Neural cell (in vitro differentiated cells): Measurements from ENCODE around the gene AP5Z1. TPM values are rescaled to one million over a fixed set of nuclear protein-coding genes. Genes with fewer than 3 reads are reported as not detected.

Experiments
- H2AFZ ChIP-seq: fragments of 200-600, 300-800 bp; sonication (generic), shearing (Covaris generic); 2 replicates; pipeline ENCODE4 v1.6.0; 2014; ENCODE audit warnings: low read depth, mild to moderate bottlenecking, antibody characterized with exemption, low read length, moderate library complexity
- H3F3A ChIP-seq: fragments of 200-600 bp; shearing (Covaris generic); 2 replicates; pipeline ENCODE4 v1.6.1; 2016; ENCODE audit warnings: mild to moderate bottlenecking, moderate library complexity, mixed read lengths, antibody characterized with exemption, low read length; ENCODE audit not compliant: insufficient read depth, poor library complexity, severe bottlenecking
- H3K27ac ChIP-seq: fragments of 200-600, 300-800 bp; sonication (generic), shearing (Covaris generic); 2 replicates; pipeline ENCODE4 v1.5.1; 2014; ENCODE audit warnings: mild to moderate bottlenecking, low read length, moderate library complexity
- H3K27me3 ChIP-seq: fragments of 300-800, 200-600 bp; sonication (generic), shearing (Covaris generic); 2 replicates; pipeline ENCODE4 v1.6.0; 2014; ENCODE audit warnings: mild to moderate bottlenecking, low read depth, low read length, moderate library complexity; ENCODE audit not compliant: insufficient read depth
- H3K36me3 ChIP-seq: fragments of 300-800, 200-600 bp; sonication (generic), shearing (Covaris generic); 2 replicates; pipeline ENCODE4 v1.5.1; 2014; ENCODE audit warnings: mild to moderate bottlenecking, antibody characterized with exemption, low read length, moderate library complexity; ENCODE audit not compliant: insufficient read depth
- H3K4me2 ChIP-seq: fragments of 300-800, 200-600 bp; sonication (generic), shearing (Covaris generic); 2 replicates; pipeline ENCODE4 v1.6.0; 2014; ENCODE audit warnings: mild to moderate bottlenecking, low read length
- H3K4me3 ChIP-seq: fragments of 300-800, 200-600 bp; sonication (generic), shearing (Covaris generic); 2 replicates; pipeline ENCODE4 v1.5.1; 2014; ENCODE audit warnings: mild to moderate bottlenecking, low read length, moderate library complexity
- H3K79me2 ChIP-seq: fragments of 200-600 bp; shearing (Covaris generic); replicated peaks from 2 replicates; pipeline ENCODE4 v1.6.0; 2014; ENCODE audit warnings: mild to moderate bottlenecking, low read length, moderate library complexity; ENCODE audit not compliant: insufficient read depth
- H3K9ac ChIP-seq: fragments of 300-800, 200-600 bp; sonication (generic), shearing (Covaris generic); 2 replicates; pipeline ENCODE4 v1.6.1; 2016; ENCODE audit warnings: mild to moderate bottlenecking, low read length, mixed read lengths
- H3K9me2 ChIP-seq: fragments of 200-600 bp; shearing (Covaris generic); 2 replicates; pipeline ENCODE4 v1.6.1; 2016; ENCODE audit warnings: mild to moderate bottlenecking, low read length, mixed read lengths; ENCODE audit not compliant: insufficient read depth
- H3K9me3 ChIP-seq: fragments of 200-600, 300-800 bp; sonication (generic), shearing (Covaris generic); 2 replicates; pipeline ENCODE4 v1.6.1; 2016; ENCODE audit warnings: mild to moderate bottlenecking, mixed run types, low read length, moderate library complexity, mixed read lengths
- H4K20me1 ChIP-seq: fragments of 200-600 bp; shearing (Covaris generic); 2 replicates; pipeline ENCODE4 v1.6.1; 2016; ENCODE audit warnings: mild to moderate bottlenecking, mixed run types; ENCODE audit not compliant: insufficient read depth
- EP300 ChIP-seq: fragments of 450-650 bp; conservative IDR thresholded peaks from 2 replicates; pipeline ENCODE4 v1.6.1; 2014; ENCODE audit warnings: antibody characterized with exemption, mild to moderate bottlenecking, moderate library complexity; ENCODE audit not compliant: poor library complexity, severe bottlenecking
- POLR2AphosphoS5 ChIP-seq: IDR thresholded peaks from 2 replicates; pipeline ENCODE4 v1.6.1; 2012
- RAD21 ChIP-seq: fragments of 450-650 bp; conservative IDR thresholded peaks from 2 replicates; pipeline ENCODE4 v1.6.1; 2014; ENCODE audit warnings: antibody characterized with exemption, mild to moderate bottlenecking, moderate library complexity
- SMC3 ChIP-seq: fragments of 450-650 bp; conservative IDR thresholded peaks from 2 replicates; pipeline ENCODE4 v1.6.1; 2014; ENCODE audit warnings: antibody characterized with exemption, mild to moderate bottlenecking, moderate library complexity; ENCODE audit not compliant: poor library complexity
- polyA plus RNA-seq: library from polyadenylated mRNA; depleted of rRNA; stranded (reverse); fragments of >200 nt; gene quantifications from 2 replicates; pipeline ENCODE4 v1.2.3, GENCODE V29; 2014
- TF ChIP-seq, protein P1 (sequence below): fragments of 450-650 bp; IDR thresholded peaks from 2 replicates; pipeline ENCODE4 v1.5.1; 2014; ENCODE audit warnings: antibody characterized with exemption, mild to moderate bottlenecking, moderate library complexity; ENCODE audit not compliant: poor library complexity, severe bottlenecking

The AP5Z1 gene
- polyA plus RNA-seq, 1 donor from 2014 or later: 36.9 TPM

DNA sequence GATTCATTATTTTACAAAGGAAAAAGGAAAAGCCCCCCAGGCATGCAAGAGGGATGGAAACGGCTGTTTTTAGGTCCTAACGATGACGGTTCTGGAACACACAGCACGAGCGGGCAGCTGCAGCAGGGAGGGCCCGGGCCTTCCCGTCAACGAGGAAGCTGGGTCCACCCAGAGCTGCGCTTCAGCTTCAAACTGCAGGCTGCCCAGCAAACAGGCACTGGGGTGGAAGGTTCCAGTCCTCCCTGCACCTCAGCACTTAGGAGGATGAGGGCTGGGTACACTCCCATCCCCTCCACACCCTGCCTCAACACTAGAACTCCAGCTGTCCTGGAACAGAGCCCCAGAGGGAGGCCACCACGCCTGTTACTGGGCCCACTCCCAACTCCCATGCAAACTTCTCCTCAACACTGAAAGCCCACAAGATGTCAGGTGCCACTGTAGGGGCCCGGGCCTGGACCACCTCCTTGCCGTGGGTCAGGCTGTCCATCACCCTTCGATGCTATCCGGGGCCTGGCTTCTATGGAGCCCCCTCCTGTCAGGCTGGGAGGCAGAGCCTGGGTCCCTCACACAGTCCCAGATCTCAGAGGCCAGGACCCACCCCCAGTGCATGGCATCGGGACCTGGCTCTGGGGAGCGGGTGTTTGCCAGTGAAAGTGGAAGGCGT, 53.4 kb downstream of the AP5Z1 start:
- H3K9me2 ChIP-seq: no peaks in the 10 kb centered on the region
- H4K20me1 ChIP-seq: no peaks in the 10 kb centered on the region
- no peaks in the 10 kb centered on the region for H3K79me2 ChIP-seq
- H3K27ac ChIP-seq: no peak overlapping the region
- H3K4me3 ChIP-seq: no peak overlapping the region
- no peaks in the 10 kb centered on the region for H3K36me3 ChIP-seq
- no peak overlapping the region for H3K9ac ChIP-seq
- TF ChIP-seq EP300: no peak
- TF ChIP-seq RAD21: no peak
- no peak for TF ChIP-seq SMC3
- no peaks in the 10 kb centered on the region for H3F3A ChIP-seq
- no peak overlapping the region for H3K4me2 ChIP-seq
- no peak overlapping the region for H2AFZ ChIP-seq
- H3K27me3 ChIP-seq: no peaks in the 10 kb centered on the region
- H3K9me3 ChIP-seq: no peaks in the 10 kb centered on the region

DNA sequence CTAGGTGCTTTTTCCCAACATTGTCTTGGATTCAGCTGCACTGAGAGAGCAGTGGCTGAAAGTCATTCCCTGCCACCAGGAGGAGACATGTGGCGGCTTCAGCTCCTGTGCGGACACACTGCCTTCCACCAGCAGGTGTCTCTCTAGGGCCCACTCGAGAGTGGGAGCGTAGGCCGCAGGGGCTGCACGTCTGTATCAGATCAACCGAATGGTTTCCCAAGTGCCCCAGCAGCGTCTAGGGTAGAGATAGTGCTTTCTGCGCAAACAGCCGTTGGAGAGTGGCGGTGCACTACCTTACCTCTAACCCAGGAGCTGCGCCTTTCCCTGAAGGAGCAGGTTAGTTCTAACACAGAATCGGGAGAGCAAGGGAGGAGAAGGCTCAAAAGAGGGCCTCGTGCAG, 54.8 kb downstream of the AP5Z1 start:
- no peaks in the 10 kb centered on the region for H4K20me1 ChIP-seq
- H3K9me3 ChIP-seq: no peaks in the 10 kb centered on the region
- H3K9ac ChIP-seq: no peak overlapping the region
- H2AFZ ChIP-seq: no peak overlapping the region
- TF ChIP-seq, protein P1, sequence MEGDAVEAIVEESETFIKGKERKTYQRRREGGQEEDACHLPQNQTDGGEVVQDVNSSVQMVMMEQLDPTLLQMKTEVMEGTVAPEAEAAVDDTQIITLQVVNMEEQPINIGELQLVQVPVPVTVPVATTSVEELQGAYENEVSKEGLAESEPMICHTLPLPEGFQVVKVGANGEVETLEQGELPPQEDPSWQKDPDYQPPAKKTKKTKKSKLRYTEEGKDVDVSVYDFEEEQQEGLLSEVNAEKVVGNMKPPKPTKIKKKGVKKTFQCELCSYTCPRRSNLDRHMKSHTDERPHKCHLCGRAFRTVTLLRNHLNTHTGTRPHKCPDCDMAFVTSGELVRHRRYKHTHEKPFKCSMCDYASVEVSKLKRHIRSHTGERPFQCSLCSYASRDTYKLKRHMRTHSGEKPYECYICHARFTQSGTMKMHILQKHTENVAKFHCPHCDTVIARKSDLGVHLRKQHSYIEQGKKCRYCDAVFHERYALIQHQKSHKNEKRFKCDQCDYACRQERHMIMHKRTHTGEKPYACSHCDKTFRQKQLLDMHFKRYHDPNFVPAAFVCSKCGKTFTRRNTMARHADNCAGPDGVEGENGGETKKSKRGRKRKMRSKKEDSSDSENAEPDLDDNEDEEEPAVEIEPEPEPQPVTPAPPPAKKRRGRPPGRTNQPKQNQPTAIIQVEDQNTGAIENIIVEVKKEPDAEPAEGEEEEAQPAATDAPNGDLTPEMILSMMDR: peak; percentile 74
- TF ChIP-seq SMC3 (peak; percentile 73), EP300 (no peak), RAD21 (peak; percentile 62)
- H3K4me3 ChIP-seq: no peak overlapping the region
- no peak overlapping the region for H3K4me2 ChIP-seq
- H3K27ac ChIP-seq: no peak overlapping the region
- H3F3A ChIP-seq: no peaks in the 10 kb centered on the region
- H3K79me2 ChIP-seq: no peaks in the 10 kb centered on the region
- no peaks in the 10 kb centered on the region for H3K27me3 ChIP-seq
- no peaks in the 10 kb centered on the region for H3K9me2 ChIP-seq
- H3K36me3 ChIP-seq: no peaks in the 10 kb centered on the region

DNA sequence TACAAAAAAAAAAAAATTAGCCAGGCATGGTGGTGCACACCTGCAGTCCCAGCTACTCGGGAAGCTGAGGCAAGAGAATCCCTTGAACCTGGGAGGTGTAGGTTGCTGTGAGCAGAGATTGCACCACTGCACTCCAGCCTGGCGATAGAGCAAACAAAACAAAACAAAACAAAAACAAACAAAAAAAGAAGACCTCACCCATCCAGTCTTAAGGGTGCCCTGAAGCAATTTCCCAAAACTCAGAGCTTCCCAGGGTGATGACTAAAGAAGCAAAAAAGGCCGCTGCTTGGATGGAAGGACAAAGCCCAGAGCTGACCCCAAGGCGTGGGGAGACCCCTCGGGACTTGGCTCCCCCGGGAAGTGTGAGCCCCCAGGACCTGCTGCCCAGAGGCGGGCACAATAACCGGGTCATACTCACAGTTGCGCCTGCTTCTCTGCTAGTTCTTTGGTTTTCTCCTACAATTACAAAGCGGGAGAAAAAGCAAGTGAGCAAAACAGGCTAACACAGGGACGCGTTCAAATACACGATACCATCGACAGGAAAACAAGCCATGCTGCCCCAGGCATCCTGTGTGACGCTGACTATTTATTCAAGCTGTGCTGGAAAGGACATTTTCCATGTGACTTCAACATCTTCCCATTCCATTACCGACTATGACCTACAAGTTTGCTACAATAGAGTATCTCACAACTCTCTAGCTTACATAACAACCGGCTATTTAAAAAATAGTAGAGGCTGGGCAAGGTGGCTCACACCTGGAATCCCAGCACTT, 56.5 kb downstream of the AP5Z1 start:
- TF ChIP-seq, protein P1: no peak
- no peak for TF ChIP-seq SMC3
- no peak for TF ChIP-seq POLR2AphosphoS5
- no peak overlapping the region for H2AFZ ChIP-seq
- H4K20me1 ChIP-seq: no peaks in the 10 kb centered on the region
- no peaks in the 10 kb centered on the region for H3K9me2 ChIP-seq
- no peak overlapping the region for H3K9ac ChIP-seq
- H3K79me2 ChIP-seq: no peaks in the 10 kb centered on the region
- H3F3A ChIP-seq: no peaks in the 10 kb centered on the region
- no peaks in the 10 kb centered on the region for H3K9me3 ChIP-seq
- H3K4me2 ChIP-seq: no peak overlapping the region
- no peaks in the 10 kb centered on the region for H3K27me3 ChIP-seq
- no peak overlapping the region for H3K27ac ChIP-seq
- no peaks in the 10 kb centered on the region for H3K36me3 ChIP-seq
- no peak overlapping the region for H3K4me3 ChIP-seq
